CMK (cell line): ENCODE measurements around the gene PARVA.

Source experiments
- DNase-seq: peaks from one replicate; pipeline ENCODE4 v3.0.0-alpha.2; 2010; ENCODE audit warnings: low read depth

The PARVA gene

GRCh38 chr11:12459865-12460444, 82.6 kb downstream of the PARVA start:
- DNase-seq = no peak

GRCh38 chr11:12460466-12460865, 83.1 kb downstream of the PARVA start:
- no peak for DNase-seq

- no peak for DNase-seq
Measured at GRCh38 chr11:12461516-12461915, 84.1 kb downstream of the PARVA start.

GRCh38 chr11:12464303-12464702, 86.9 kb downstream of the PARVA start:
- DNase-seq = no peak

- no peak for DNase-seq
Measured at GRCh38 chr11:12465332-12465731, 88.0 kb downstream of the PARVA start.

- DNase-seq = no peak
Measured at GRCh38 chr11:12467610-12468009, 90.2 kb downstream of the PARVA start.

GRCh38 chr11:12469451-12469850, 92.1 kb downstream of the PARVA start:
- no peak for DNase-seq

- DNase-seq = no peak
Measured at GRCh38 chr11:12470236-12470635, 92.9 kb downstream of the PARVA start.

GRCh38 chr11:12472401-12473005, 95.1 kb downstream of the PARVA start:
- no peak for DNase-seq

- DNase-seq = no peak
Measured at GRCh38 chr11:12473381-12473780, 96.0 kb downstream of the PARVA start.

GRCh38 chr11:12474871-12475270, 97.5 kb downstream of the PARVA start:
- no peak for DNase-seq

- no peak for DNase-seq
Measured at GRCh38 chr11:12478743-12479142, 101.4 kb downstream of the PARVA start.

GRCh38 chr11:12480401-12480800, 103.0 kb downstream of the PARVA start:
- no peak for DNase-seq

- no peak for DNase-seq
Measured at GRCh38 chr11:12482839-12483238, 105.5 kb downstream of the PARVA start.

GRCh38 chr11:12483604-12484003, 106.2 kb downstream of the PARVA start:
- DNase-seq = no peak

GRCh38 chr11:12485328-12485727, 108.0 kb downstream of the PARVA start:
- DNase-seq = no peak

- DNase-seq = no peak
Measured at GRCh38 chr11:12489246-12489772, 111.9 kb downstream of the PARVA start.

GRCh38 chr11:12494699-12495098, 117.3 kb downstream of the PARVA start:
- no peak for DNase-seq

- DNase-seq = no peak
Measured at GRCh38 chr11:12496181-12497025, 119.0 kb downstream of the PARVA start.

- DNase-seq = no peak
Measured at GRCh38 chr11:12497431-12497830, 120.1 kb downstream of the PARVA start.

GRCh38 chr11:12499071-12499470, 121.7 kb downstream of the PARVA start:
- DNase-seq = no peak

GRCh38 chr11:12502046-12502445, 124.7 kb downstream of the PARVA start:
- no peak for DNase-seq

- DNase-seq = no peak
Measured at GRCh38 chr11:12503039-12503484, 125.7 kb downstream of the PARVA start.
